ENCODE results near the gene TTLL10. TPM values are rescaled to one million over a fixed set of nuclear protein-coding genes. Genes with fewer than 3 reads are reported as not detected.

The TTLL10 gene
- total and polyA plus RNA-seq, 2 of the 8 experiments (the other 6 are each of a cell fraction or from before 2014, with no cell fraction given): 1.1 to 1.7 TPM

DNA sequence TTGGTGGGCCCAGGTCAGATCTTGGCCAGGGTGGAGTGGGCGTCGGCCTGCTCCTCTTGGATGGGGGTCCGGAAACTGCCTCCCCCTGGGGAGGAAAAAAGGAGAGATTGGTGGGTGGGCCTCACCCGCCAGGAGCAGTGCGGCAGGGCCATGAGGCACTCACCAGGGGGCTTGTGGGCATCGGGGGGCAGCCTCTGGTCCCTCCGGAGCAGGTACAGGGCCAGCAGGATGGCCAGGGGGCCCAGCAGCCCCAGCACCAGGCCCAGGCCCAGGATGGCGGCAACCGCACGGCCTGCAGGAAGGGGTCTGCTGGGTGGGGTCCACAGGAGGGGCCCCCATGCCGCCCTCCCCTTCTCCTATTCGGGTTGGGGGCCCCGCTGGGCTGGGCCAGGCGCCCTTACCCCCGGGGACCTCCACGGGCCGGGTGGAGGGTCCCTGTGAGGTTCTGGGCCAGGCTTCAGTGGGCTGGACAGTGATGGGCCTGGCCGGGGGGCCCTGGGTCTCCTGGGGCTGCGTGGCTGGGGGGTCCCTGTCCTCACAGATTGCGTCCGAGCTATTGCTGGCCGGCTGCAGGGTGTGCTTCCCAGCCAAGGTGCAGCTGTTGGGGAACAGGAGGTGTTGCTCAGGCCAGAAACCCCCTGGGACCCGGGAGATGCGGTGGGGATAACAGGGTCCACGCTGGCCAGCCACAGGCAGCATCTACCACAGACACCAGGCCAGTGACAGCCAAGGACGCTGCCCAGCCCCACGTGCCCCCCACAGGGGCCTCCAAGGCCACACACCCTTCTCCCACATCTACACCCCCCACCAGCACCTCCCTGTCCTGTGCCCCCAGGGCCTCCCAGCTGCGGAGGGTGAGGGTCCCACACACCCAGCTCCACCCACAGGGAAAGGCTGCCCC is 38.1 kb downstream of the TTLL10 start (continued):
- TF ChIP-seq RXRA (IDR thresholded peaks at IDR 0.05; ENCODE audit: insufficient read depth, low read depth, low read length) (no peak), SP1 (IDR thresholded peaks at IDR 0.05; ENCODE audit: low read depth, low read length) (no peak), BCL11A (IDR thresholded peaks at IDR 0.05; ENCODE audit: low read depth in 2 of 2, low read length in 2 of 2) (no peak), TBP (IDR thresholded peaks at IDR 0.05; ENCODE audit: low read depth, low read length) (no peak), YY1 (IDR thresholded peaks at IDR 0.05; ENCODE audit: low read depth, low read length) (no peak), RNF2 (IDR thresholded peaks at IDR 0.05; ENCODE audit: borderline replicate concordance, low read depth, low read length, missing control alignments, poor library complexity, severe bottlenecking) (no peak), CREB1 (IDR thresholded peaks at IDR 0.05) (no peak), MAX (IDR thresholded peaks at IDR 0.05) (no peak), SIX5 (IDR thresholded peaks at IDR 0.05; ENCODE audit: low read depth, low read length) (no peak), USF2 (IDR thresholded peaks at IDR 0.05; ENCODE audit: low read length) (no peak), ZNF274 (IDR thresholded peaks at IDR 0.05; ENCODE audit: borderline replicate concordance, extremely low read depth, low read length) (no peak)

Measured in H1 (cell line).